Testis (tissue), 2 donors: ENCODE measurements around the gene SVIL.
"Not testable (repeated sequence)": the region's sequence is repeated elsewhere in the genome, so short reads cannot be mapped to it uniquely, and the experiment has no call there.

Experiments
- CTCF ChIP-seq, 3 experiments: fragments of 450-650 bp in 2 of 3; fragments of 200-600 bp in 1 of 3; sonication (generic) in 1 of 3; IDR thresholded peaks; one replicate each; pipeline ENCODE4 v1.5.1; 2016 to 2019; ENCODE audit warnings: antibody characterized with exemption in 3 of 3, mild to moderate bottlenecking in 2 of 3, moderate library complexity in 1 of 3
- POLR2A ChIP-seq: fragments of 450-650 bp; IDR thresholded peaks from one replicate; pipeline ENCODE4 v1.6.1; 2017; ENCODE audit warnings: antibody characterized with exemption, mild to moderate bottlenecking, moderate library complexity

- not testable (repeated sequence) for TF ChIP-seq CTCF (IDR thresholded peaks at IDR 0.05); POLR2A
Measured at GRCh38 chr10:29510483-29511157, 124.2 kb downstream of the SVIL start.
